Body of pancreas (tissue), 4 donors: ENCODE data around the gene RSRC1.

Source experiments
- POLR2A ChIP-seq, 3 donors: fragments of 450-650 bp; IDR thresholded peaks; one replicate each; pipeline ENCODE4 v1.6.1; 2016; ENCODE audit warnings: antibody characterized with exemption in 3 of 3, mild to moderate bottlenecking in 2 of 3
- TF ChIP-seq, protein P1 (sequence below), 7 experiments: fragments of 450-650 bp in 4 of 7; fragments of 200-600 bp in 3 of 7; sonication (generic) in 3 of 7; IDR thresholded peaks; one replicate each; pipeline ENCODE4 v1.5.1; 2016 to 2019; ENCODE audit warnings: antibody characterized with exemption in 7 of 7

DNA sequence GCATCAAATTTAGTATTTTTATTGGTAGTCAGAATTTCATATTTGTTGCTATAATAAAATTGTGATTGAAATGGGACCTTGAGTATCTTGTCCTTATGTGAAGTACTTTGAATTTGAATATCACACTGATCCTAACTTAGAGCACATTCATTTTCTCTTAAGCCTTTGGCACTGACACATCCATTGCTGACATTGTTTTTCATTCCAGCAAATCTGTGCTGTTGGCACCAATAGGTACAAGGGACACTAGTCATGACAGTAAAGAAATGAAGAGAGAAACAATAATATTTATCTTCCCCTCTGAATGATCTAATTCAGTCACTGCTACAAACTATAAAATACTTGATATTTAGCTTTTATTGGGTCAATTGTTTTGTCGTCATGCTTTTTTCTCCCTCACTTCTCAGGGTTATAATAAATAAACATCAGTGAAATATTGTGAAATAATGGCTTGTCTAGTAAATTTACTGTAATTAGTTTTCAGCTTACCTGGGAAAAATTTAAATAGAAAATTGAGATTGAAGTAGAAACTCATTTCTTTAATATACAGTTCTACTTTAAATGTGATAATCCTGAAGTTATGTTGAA, 294.3 kb downstream of the RSRC1 start:
- TF ChIP-seq POLR2A (IDR thresholded peaks at IDR 0.05) = no peak
- TF ChIP-seq, protein P1, sequence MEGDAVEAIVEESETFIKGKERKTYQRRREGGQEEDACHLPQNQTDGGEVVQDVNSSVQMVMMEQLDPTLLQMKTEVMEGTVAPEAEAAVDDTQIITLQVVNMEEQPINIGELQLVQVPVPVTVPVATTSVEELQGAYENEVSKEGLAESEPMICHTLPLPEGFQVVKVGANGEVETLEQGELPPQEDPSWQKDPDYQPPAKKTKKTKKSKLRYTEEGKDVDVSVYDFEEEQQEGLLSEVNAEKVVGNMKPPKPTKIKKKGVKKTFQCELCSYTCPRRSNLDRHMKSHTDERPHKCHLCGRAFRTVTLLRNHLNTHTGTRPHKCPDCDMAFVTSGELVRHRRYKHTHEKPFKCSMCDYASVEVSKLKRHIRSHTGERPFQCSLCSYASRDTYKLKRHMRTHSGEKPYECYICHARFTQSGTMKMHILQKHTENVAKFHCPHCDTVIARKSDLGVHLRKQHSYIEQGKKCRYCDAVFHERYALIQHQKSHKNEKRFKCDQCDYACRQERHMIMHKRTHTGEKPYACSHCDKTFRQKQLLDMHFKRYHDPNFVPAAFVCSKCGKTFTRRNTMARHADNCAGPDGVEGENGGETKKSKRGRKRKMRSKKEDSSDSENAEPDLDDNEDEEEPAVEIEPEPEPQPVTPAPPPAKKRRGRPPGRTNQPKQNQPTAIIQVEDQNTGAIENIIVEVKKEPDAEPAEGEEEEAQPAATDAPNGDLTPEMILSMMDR (IDR thresholded peaks at IDR 0.05) = no peak
